Body of pancreas (tissue), 4 donors: ENCODE measurements around the gene ADIPOR2.

Experiments
- CTCF ChIP-seq, 7 experiments: fragments of 450-650 bp in 4 of 7; fragments of 200-600 bp in 3 of 7; sonication (generic) in 3 of 7; IDR thresholded peaks; one replicate each; pipeline ENCODE4 v1.5.1; 2016 to 2019; ENCODE audit warnings: antibody characterized with exemption in 7 of 7
- POLR2A ChIP-seq, 3 donors: fragments of 450-650 bp; IDR thresholded peaks; one replicate each; pipeline ENCODE4 v1.6.1; 2016; ENCODE audit warnings: antibody characterized with exemption in 3 of 3, mild to moderate bottlenecking in 2 of 3

- TF ChIP-seq CTCF (IDR thresholded peaks at IDR 0.05) (no peak), POLR2A (IDR thresholded peaks at IDR 0.05) (no peak)
Measured at GRCh38 chr12:1825382-1826102, 134.7 kb downstream of the ADIPOR2 start.
